NCI-H2196 treated with DMSO at 0.1 percent for 48 hours (cell line): ENCODE measurements around the gene DBP.
"Not testable (repeated sequence)": the region's sequence is repeated elsewhere in the genome, so short reads cannot be mapped to it uniquely, and the experiment has no call there.

Experiments used
- DNase-seq: peaks from one replicate; lab custom pipeline; 2025; ENCODE audit not compliant: unreplicated experiment; lab: John Stamatoyannopoulos, UW

DBP gene

DNA sequence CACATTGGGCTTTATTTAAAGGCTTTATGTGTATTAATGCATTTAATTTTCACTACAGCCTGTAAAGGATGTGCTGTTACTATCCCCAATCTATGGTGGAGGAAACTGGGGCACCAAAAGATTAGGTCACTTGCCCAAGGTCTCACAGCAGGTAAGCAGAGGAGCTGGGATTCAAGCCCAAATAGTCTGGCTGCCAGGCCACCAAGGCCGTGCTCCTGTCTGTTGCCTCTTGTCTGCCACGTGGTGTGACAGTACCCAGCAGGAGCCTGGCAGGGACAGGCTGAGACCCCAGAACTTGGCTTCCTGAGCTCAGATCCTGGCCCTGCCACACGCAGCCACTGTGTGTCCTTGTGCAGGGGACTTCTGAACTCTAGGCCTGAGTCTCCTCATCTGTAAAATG is 31.2 kb upstream of the DBP start:
- no peak for DNase-seq

- no peak for DNase-seq
These were observed 28.6 kb upstream of the DBP start for GRCh38 chr19:48665786-48666185.

DNA sequence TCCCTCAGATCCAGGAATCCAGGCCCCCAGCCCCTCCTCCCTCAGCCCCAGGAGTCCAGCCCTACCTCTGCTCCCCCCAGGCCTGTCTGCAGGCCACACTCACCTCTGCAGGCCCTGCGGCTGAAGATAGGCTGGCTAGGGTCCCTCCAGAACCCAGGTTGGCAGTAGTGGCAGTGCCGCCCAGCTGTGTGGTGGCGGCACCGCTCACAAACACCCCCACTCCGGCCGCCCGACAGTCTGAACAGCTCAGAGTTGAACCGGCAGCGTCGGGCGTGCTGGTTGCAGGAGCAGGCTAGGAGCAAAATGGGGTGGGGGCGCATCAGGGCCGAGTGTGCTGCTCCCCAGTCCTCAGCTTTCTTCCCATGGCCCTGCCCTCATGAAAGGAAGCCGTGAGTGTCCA is 27.3 kb upstream of the DBP start:
- no peak for DNase-seq

GRCh38 chr19:48663667-48664066 is 26.5 kb upstream of the DBP start:
- DNase-seq, result no peak

DNA sequence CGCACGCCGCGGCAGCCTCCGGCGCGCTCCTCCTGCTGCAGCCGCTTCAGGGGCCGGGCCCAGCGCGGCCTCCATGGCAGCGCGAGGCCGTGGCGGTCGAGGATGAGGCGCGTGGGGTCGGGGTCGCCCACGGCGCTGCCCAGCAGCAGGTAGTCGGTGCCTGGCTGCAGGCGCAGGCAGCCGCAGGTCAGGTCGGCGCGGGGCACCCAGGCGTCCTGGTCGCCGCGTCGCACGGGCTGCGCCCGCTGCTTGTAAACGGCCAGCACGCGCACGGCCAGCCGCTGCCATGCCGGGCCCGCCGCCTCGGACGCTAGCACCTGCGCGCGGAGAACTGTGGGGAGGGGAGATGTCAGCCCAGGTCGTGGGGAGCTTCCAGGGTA is 24.5 kb upstream of the DBP start:
- no peak for DNase-seq

GRCh38 chr19:48660852-48661710 is 23.9 kb upstream of the DBP start:
- peak; percentile 98 for DNase-seq

DNA sequence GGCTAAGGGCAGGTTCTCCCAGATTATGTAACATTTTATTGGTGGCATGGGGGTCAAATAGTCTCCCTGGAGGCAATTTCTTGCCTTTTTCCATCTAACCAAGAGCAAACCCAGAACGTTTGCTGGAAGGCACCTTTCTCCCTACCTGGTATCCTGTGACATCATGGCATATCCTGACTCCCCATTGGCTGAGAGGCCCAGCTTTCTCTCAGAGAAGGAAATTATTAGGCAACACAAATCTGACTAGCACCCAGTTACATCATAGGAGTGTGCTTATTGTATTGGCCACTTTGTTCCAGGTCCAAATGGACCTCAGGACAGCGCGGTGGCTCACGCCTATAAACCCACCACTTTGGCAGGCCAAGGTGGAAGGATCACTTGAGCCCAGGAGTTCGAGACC is 22.6 kb upstream of the DBP start:
- peak; percentile 75 for DNase-seq

DNA sequence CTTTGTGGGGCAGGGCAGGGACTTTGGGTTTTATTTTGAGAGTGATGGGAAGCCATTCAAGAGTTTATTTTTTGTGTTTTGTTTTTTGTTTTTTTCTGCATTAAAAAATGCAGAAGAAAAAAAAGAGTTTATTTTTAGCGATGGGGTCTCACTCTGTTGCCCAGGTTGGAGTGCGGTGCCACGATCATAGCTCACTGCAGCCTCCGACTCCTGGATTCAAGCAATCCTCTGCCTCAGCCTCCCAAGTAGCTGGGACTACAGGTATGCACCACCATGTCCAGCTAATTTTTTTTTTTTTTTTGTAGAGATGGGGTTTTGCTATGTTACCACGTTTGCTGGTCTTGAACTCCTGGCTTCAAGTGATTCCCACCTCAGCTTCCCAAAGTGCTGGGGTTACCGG is 21.3 kb upstream of the DBP start:
- no peak for DNase-seq

- DNase-seq, result not testable (repeated sequence)
These were observed 20.6 kb upstream of the DBP start for GRCh38 chr19:48657828-48658227.

DNA sequence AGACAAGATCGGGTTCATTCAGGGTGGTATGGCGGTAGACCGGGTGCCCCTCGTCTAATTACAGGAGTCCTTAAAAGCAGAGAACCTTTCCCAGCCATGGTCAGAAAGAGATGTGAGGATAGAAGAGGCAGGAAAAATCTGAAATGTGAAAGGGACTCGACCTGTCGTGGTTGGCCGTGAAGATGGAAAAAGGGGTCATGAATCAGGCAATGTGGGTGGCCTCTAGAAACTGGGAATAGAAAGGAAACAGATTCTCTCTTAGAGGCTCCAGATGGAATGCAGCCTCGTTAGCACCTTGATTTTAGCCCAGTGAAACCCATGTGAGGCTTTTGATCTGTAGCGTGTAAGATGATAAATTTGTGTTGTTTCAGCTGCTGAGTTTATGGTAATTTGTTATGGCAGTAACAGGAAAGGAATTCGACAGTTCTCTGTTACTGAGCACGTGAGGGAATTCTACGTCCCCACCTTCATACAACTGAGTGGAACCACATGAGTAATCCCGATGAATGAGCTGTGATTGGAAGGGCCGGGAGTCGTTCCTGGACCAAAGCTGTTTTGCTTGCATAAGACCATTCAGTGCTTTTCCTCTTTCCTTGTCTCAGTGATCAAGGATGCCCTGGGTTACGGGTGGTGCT is 19.8 kb upstream of the DBP start:
- DNase-seq, result no peak

- DNase-seq, result no peak
These were observed 17.3 kb upstream of the DBP start for GRCh38 chr19:48654299-48655059.

- no peak for DNase-seq
These were observed 14.5 kb upstream of the DBP start for GRCh38 chr19:48651683-48652048.

- DNase-seq, result no peak
These were observed 13.9 kb upstream of the DBP start for GRCh38 chr19:48650974-48651682.

DNA sequence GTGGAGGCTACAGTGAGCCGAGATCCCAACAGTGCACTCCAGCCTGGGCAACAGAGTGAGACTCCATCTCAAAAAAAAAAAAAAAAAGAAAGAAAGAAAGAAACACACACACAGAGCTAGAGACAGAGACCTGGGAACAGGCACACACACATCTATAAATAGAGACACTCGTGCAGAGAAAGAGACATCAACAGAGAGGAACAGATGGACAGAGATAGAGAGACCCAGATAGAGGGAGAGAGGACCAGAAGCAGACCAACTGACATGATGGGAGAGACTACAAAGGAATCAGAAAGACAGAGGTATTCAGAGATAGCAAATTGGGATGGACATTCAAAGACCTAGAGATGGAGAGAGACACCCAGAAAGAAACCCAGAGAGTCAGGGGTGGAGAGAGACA is 11.0 kb upstream of the DBP start:
- DNase-seq, result no peak

DNA sequence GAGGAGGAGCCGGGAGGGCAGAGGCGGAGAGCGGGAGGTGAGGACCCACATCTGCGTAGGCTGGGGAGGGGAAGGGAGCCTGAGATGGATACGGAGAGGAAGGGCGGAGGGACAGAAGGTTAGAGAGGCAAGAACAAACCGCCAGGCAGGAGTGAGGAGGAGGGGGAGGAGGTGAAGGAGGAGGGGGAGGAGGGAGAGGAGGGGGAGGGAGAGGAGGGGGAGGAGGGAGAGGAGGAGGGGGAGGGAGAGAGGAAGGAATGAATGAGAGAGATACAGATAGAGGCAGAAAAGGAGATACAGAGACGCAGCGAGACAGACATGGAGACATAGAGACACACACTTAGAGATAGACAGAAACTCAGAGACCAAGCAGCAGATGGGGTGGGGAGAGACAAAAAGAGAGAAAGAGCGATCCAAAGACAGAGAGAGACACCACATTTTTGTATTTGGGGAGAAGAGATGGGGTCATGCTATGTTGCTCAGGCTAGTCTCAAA is 9.6 kb upstream of the DBP start:
- peak; percentile 93 for DNase-seq

GRCh38 chr19:48646001-48646721 is 9.0 kb upstream of the DBP start, which contains the start of gene CA11:
Gene CA11 (minus strand): TSS chr19:48646187. CDS start chr19:48645632, 555 bp downstream.
- peak; percentile 90 for DNase-seq

DNA sequence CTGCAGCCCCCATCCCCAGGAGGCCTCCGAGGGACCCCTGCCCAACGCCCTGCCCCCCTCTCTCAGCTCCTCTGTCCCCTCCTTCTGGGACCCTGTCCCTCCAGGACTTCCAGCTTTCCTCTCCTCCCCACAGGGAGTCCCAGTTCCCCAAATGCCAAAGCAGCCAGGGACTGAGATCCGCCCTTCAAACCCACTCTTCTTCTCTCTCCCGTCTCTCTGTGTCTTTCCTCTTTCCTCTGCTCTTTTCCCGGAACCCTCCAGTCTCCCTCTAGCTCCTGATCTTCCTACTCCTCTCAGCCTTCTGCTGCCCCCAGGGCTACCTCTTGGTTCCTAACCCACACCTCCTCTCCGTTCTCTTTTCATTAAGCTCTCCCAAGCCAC is 8.4 kb upstream of the DBP start:
- DNase-seq, result no peak

DNA sequence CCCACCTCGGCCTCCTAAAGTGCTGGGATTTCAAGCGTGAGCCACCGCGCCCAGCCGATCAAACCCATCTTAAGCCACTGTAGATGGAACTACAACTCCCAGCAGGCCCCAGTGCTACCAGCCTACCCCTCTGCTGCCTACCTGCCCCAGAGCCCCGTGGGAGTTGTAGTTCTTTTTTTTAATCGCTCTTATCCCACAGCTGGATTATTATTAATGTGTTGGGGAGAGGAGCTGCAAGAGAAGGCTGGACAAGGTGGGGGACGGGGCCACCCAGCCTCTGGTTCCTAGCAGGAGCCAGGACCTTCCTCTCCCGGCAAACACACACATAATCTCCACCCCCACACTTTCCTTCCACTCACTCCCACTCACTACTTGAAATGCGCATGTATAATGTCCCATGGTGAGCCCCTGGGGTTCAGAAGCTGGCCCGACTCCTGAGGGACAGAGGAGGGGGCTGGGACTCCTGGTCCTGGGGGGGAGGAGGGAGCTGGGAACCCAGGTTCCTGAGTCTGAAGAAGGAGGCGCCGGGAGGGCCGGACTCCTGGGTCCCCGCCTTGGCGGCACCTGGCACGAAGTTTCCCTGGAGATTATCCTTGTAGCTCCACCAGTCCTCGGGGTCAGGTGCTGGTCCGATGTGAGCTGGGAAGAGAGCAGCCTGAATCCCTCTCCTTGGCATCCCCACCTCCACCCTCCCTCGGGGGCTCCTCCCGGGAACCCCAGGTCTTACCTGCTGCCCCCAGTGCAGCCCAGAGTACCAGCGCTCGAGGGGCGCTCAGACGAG is 7.8 kb upstream of the DBP start:
- DNase-seq, result peak; percentile 79

GRCh38 chr19:48644355-48644754 is 7.2 kb upstream of the DBP start:
- no peak for DNase-seq

DNA sequence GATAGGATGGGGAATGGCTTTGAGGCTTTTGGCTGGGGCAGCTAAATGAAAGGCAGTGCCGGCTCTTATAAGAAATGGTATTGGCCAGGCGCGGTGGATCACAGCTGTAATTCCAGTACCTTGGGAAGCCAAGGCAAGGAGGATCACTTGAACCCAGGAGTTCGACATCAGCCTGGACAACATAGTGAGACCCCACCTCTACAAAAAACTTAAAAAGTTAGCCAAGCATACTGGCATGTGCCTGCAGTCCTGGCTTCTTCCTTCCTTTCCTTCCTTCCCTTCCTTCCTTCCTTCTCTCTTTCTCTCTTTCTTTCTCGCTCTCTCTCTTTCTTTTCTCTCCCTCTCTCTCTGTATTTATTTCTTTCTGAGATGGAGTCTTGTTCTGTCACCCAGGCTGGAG is 5.7 kb upstream of the DBP start:
- no peak for DNase-seq
